Activated T-helper 1 cell treated with anti-CD3 and anti-CD28 coated beads, Interleukin-2, amount 50 U/mL, for 16 hours (primary cell): Measurements from ENCODE around the gene MYO16.
"Not testable (repeated sequence)": the region's sequence is repeated elsewhere in the genome, so short reads cannot be mapped to it uniquely, and the experiment has no call there.

Experiments used
- DNase-seq, 2 donors: peaks; one replicate each; pipeline ENCODE4 v3.0.0-alpha.2; 2020; ENCODE audit warnings: low read depth in 1 of 2, low spot score in 1 of 2

The MYO16 gene

DNA sequence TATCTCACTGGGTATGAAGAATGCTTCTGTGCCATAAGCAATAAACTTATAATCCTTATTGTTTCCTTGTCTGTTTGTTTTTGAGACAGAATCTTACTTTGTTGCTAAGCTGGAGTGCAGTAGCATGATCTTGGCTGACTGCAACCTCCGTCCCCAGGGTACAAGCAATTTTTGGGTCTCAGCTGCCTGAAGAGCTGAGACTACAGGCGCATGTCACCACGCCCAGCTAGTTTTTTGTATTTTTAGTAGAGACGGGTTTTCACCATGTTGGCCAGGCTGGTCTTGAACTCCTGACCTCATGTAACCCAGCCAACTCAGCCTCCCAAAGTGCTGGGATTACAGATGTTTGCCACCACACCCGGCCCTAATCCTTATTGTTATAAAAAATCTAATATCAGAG, 112.5 kb downstream of the MYO16 start:
- DNase-seq = no peak

DNA sequence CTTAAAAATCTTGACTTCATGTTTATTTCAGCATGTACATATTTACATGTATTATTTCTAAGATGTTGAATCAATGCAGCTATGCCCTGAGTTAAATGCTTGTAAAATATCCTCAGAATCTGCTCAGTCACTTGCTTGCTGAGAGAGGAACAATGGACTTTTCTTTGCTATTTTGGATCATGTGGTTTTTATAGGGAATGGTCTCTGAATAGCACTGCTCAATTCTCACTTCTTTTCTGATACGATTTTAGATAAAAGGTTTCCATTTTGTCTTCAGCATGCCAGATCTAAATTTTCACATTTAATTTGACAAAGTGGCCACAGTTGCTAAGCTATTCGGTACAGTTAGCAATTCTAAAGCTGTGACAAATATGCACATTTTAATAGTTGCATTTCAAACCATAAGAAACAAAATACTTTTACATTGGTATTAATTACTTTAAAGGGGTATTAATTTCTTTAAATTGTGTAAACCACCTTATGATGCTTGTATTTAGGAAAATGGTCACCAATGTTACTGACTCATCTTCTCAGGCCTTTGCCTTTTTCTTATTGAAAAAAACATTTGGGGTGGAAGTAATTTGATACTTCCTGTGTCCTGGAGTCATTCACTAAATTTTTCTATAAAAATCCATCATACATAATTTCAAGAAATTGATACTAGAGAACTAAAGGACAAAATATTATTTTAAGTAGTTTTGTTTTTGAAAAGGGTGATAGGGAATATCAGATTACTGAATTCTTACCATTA, 113.5 kb downstream of the MYO16 start:
- no peak for DNase-seq

DNA sequence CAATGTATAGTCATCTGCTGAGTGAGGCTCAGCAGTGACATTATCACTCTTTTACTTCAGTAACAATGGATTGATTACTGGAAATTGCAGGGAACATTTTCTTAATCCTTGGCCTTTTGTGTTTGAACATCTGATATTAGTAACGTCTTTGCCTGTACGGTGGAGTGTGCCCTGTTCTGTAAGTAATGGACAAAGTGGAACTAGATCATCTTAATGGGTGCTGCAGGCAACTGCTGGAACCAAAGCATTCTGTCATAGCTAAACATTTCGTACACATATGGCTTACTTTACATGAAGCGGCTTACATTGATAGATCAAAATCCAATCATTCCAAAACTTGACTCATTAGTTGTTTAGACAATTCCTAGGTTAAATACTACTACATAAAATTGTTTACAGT, 114.1 kb downstream of the MYO16 start:
- DNase-seq = no peak

DNA sequence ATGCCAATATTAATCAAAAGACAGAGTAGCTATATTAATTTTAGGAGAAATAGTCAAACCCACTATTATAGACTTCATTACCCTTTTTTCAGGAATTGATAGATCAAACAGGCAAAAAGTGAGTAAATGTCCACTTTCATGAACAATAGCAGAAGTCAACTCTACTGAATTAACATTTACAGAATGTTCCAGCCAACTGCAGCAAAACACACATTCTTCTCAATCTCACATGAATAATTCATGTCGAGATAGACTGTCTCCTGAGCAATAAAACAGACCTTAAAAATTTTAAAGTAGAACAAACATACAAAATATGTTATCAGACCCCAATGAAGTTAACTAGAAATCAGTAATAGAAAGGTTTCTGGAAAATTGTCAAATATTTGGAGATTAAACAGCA, 118.4 kb downstream of the MYO16 start:
- no peak for DNase-seq

DNA sequence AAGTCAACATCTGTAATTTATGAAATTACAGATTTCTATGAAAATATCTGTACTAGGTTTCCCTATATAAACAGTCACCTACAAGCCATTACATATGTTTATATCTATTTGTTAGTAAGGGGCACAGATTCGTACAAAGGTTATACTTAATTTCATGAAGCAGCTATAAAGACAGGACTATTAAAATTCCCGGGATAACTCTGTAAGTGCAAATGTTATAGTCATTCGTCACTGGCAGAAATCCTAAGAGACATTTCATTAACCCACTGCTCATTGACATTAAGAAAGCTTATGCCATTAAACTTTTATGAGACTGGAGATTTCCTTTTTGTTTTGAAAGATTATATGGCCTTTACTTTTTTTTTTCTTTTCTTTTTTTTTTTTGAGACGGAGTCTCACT, 122.9 kb downstream of the MYO16 start:
- DNase-seq = no peak

DNA sequence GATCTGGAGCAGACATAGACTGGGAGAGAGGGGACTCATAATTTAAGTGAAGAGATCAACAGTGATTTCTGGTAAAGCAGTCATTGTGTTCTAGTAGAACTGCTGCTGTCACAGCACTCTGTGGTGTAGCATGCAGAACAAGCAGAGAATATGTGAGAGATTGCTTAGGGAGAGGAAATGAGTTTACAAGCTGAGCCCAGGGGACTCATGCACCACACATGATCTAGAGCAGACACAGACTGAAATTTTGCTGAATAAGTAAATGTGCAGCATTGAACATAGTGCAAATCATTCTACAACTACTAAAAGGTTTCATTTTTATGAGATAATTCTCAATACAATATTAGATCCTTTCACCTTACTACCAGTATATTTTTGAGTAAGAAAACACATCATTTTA, 125.7 kb downstream of the MYO16 start:
- DNase-seq = no peak

DNA sequence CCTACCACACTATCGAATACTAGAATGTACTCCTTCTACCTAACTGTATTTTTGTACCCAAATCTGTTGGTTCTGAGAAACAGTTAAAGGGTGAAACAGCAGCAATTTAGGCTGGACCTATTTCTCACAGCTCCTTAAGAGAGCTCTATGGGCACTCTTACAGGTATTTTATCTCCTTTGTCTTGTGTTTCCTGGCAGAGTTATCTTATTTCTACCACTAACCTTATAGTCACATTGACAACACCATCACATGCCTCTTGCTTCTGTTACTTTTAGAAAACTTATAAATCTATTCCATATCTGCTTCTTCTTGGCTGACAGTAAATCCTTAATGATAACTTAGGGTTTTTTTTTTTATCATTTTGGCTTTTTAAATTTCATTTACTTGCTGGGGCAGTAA, 130.7 kb downstream of the MYO16 start:
- no peak for DNase-seq

DNA sequence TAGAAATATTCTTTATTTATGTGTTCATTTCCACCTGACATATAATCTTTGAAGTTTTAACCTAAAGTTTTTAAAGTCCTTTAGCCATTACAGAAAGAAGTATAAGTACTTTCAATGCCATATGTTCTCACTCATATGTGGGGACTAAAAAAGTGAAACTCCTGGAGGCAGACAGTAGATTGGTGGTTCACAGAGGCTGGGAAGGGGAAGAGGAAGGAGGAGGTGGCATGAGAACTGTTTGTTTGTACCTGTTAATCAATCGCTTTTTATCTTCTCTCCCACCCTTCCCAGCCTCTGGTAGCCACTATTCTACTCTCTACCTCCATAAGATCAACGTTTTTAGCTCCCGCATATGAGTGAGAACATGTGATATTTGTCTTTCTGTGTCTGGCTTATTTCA, 131.1 kb downstream of the MYO16 start:
- DNase-seq = no peak

DNA sequence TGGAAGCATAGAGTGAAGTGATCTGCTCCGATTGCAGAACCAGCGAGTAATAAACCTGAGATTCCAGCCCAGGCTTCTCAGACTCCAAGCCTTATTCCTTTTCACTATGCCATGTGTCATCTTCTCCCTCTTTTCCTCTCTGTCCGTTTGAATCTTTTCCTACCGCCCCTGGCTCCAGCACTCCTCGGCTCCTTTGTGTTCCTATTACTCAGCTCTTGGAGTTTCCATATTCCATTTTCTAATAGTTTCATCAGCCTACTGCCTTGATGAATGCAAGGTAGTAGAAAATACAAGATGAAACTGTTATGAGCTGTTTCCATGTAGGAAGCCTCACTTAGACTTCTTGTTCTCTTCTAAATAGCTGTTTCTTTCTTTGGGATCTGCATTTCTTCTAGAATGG, 138.6 kb downstream of the MYO16 start:
- DNase-seq = no peak

DNA sequence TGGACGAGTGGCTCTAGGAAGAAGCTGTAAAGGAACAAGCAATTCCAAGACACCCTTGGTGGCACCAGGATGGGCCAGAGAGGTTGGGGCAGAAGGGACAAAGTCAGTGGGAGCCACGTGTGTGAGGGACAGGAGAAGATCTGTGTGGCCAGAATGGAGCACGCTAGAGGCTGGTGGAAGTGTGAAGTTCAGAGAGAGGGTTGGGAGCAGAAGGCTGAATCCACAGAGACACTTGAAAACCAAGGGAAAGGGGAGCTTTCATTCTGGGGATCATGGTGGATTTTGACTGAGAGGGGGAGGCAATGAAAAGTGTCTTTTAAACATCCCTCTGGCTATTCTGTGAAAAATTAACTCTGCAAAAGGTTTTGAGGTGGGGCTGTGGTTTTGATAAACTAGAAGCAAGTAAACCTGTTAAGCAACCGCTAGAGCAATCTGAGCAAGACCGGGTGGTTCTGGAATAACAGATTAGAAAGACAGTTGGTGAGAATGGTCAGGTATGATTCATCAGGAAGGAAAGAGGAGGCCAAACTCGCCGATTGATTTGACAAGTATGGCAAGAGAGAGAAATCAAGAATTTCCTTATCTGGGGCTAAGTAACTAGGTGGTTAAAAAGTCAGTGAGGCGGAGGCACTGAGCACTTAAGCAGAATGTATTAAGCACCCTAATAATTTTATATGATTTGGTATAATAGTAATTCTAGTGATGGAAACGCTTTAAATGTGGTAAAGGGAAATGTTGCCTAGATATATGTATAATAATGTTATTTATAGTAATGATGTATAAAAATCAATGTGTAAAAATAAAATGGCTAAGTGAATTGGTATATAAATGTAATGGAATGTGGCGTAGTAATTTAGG, 140.0 kb downstream of the MYO16 start:
- DNase-seq = no peak

DNA sequence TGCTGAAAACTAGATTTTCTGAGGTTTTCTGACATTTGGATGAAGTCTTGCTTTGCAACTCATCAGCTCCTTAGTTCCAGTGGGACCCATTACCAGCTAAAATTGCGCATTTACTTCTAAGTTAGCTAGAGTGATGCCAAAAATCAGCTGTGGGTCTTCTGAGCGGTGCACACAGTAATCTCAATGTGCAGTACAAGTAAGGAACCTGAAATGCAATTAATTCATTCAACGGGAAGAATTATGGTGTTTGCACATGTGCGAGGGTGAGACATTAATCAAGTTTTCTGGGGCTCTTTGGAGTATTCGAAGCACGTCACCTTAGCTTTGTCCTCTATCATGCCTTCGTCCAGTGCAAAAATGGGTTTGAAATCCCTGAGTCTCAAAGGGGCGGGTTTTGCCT, 146.2 kb downstream of the MYO16 start:
- DNase-seq = no peak

DNA sequence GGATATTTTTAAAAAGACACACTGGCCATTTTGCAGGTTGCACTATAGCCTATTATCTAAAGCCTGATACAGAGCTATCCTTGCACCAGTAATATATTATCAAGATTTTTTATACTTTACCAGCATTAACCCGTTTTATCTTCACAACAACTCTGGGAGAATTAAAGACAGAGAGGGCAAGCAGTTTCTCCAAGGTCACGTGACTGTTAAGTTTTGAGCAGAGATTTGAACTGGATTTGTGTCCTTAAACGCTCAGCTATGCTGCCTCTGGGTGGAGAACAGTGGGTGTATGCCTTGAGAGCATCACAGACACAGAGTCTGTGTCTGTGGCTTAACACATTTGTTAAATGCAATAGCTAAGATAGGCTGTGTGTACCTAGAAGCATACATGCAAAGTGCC, 147.2 kb downstream of the MYO16 start:
- DNase-seq = no peak

DNA sequence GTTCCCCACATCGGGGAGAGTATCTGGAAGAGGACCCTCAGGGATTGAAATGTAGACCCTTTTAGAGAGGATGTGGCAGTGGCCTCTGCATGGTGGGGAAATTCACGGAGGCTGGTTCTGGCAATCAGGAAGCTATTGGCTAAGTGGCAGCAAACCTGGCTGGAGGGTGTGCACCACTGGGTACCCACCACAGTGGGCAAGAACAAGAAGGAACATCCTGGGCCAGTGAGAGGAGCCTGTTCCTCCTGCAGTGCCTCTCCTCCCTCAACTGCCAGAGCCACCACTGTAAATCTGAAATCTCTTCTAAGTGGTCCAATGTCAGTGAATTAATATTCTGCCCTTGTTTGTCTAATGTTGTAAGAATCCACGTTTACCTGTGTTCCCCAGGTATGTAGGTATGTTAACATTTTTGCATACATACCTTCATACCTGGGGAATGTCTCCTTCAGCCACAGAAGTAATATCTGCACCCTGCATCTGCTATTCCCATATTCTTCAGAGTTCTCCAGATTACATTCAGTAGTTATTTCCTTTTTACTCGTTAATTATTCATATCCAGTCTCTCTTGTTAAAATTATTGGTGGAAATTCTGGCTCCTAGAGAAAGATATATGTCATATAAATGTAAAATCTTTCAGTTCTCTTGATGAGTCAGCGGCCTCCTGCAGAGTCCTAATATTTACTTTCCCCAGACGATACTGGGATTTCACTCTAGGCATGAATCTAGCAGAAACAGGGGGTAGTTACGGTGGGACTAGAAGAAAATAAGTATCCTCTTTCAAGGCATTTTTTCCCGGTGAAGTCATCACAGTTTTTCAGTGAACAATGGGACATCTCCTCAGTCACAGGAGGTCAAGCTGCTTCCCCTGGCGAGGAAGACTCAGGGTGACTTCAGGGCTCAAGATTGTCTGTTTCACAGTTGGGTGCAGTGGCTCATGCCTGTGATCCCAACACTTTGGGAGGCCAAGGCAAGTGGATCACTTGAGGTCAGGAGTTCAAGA, 148.3 kb downstream of the MYO16 start:
- DNase-seq = no peak

DNA sequence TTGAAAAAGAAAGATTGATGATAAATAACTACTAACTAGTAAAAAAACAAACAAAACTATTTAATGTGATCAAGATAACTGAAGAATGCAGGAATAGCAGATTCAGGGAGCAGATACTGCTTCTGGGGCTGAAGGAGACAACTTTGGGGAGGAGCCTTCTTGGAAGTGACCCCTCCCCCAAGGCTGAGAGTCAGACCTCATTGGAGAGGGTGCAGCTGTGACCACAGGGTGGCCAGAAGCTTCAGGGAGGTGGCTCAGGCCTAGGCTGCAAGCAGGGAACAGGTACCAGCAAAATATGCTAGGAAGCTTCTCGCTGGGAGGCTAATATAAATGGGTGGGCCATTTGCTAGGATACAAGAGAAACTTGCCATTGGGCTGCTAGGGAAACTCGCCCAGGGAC, 149.9 kb downstream of the MYO16 start:
- DNase-seq = no peak

DNA sequence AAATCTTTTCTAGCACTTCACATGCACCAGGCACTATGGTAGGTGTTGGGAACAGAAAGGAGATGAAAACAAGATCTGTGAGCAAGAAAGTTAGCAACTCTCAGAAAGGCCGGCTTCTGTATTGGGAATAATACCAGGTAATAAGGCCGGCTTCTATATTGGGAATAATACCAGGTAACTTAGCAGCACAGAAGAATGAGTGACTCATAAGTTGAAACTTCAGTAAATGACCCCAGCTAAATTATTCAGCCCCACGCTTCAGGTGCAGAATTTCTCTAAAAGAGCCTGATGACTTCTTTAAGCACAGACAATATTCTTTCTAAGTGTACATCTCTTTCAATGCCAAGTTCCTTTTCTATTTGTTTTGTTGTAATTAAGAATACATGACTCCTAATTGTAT, 151.3 kb downstream of the MYO16 start:
- no peak for DNase-seq

DNA sequence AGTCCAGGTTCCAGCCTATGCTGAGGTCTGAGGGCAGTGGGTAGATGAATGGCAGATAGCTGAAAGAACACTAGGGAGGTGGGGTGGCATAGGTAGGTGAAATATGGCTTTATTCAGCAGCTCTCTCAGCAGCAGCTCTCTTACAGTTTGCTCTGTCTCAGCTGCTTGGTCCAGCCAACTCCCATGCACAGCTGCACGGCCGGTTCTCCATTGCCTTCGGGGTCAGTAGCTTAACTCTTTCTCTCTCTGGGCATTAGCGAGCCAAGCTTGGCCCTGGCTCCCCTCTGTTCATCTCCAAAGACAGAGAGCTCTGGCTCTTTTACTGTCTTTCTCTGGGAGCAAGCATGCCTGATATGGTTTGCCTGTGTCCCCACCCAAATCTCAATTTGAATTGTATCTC, 151.9 kb downstream of the MYO16 start:
- no peak for DNase-seq

DNA sequence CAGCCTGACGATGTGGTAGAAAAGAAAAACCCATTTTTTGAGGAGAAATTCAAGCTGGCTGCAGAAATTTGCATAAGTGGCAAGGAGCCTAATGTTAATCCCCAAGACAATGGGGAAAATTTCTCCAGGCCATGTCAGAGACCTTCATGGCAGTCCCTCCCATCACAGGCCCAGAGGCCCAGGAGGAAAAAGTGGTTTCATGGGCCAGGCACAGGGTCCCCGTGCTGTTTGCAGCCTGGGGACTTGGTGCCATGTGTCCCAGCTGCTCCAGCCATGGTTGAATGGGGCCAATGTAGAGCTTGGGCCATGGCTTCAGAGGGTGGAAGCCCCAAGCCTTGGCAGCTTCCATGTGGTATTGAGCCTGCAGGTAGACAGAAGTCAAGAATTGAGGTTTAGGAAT, 153.1 kb downstream of the MYO16 start:
- not testable (repeated sequence) for DNase-seq

DNA sequence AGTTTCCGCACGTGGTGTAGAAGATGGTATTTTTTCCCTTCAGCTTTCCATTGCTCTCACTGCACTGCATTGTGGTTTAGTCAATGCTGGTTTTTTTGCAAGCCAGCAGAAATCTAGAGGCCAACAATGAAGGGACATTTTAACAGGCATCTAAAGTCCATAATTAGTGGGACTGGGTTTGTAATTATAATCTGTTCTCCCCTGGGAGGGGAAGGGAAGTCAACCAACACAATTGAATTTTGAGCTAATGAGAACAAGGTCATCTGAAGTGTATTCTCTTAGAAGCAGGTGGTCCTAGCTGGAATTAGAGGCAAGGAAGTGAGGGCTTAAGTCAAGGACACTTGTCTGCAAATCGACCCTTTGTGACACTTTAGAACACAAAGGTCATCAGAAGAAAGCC, 156.4 kb downstream of the MYO16 start:
- no peak for DNase-seq

DNA sequence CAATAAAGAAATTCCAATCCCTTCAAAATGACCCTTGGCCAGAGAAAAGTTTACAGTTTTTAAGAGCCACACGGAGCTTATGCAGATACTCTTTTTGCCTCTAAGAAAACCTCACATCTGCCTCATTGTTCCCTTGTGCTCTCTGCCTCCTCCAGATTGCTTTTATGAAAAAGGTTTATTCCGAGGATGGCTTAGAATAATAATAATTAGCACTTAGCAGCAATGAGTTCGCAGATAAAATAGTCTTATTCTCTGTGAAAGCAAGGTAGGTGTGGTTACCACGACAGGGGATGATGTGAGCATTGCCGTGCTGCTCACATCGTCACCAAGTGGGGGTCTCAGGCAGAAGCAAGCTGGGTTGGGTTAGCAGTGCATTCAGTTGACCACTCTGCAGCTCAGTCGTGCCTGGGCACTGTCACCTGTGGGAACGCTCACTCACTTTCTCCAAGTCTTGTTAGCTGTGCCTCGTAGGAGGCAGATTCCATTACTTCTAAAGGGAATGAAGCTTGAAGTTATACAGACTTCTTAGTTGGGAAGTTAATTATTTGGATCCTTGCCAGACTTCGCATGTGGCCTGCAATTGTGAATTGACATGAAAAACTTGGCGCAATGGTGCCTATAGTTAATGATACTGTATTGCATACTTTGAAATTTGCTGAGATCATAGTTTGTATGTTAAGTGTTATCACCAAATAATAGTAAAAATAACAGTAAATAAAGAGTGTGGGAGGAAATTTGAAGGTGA, 157.2 kb downstream of the MYO16 start:
- no peak for DNase-seq

DNA sequence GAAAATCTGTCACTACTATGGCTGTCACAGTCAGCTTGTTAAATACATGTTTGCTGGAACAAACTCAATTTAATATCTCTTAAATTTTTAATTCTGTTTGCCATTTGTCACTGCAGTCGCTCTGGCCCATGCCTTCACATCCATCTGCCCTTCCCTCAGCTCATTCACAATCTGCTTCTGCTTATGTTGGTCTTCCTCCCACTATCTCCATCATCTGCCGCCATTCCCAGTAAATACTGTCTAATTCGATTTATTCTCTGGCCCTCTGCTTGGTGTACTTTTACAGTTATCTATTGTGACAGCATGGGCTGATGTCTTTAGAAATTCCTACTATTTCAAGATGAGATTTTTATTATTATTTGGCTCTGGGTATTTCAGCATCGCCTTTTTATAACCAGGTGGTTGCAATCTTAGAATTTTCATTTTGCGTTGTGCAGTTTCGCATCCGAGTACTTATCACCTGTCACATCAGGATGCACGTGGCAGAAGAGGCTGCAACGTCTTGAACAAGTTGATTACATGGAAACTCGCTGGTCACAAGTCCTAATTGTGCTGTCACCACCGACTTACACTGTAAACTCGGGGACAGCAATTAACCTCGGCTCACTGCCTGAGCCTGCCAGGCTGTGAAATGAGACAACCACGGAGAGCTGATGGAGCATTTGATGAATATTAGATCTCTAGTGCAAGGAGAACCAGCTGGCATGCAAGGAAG, 158.4 kb downstream of the MYO16 start:
- no peak for DNase-seq
